GM12878 (cell line): Measurements from ENCODE around the gene NEU3. TPM values are rescaled to one million over a fixed set of nuclear protein-coding genes. Genes with fewer than 3 reads are reported as not detected.

Experiments used
- BHLHE40 ChIP-seq, 2 experiments: fragments of 450-650 bp in 1 of 2; IDR thresholded peaks; 2 replicates each; pipeline ENCODE4 v1.6.1; 2011 to 2017; ENCODE audit warnings: low read depth in 2 of 2, borderline replicate concordance in 1 of 2, improper control_type of control experiment in 1 of 2, low read length in 1 of 2, mild to moderate bottlenecking in 1 of 2
- CHD2 ChIP-seq: IDR thresholded peaks from 2 replicates; pipeline ENCODE4 v1.6.1; 2011; ENCODE audit warnings: low read depth, low read length, improper control_type of control experiment, borderline replicate concordance
- FOS ChIP-seq: IDR thresholded peaks from 3 replicates; pipeline ENCODE4 v1.6.1; 2011; ENCODE audit warnings: borderline replicate concordance; ENCODE audit not compliant: insufficient read length; ENCODE audit errors: extremely low read depth
- FOXM1 ChIP-seq: IDR thresholded peaks from 2 replicates; pipeline ENCODE4 v1.6.1; 2012; ENCODE audit warnings: low read depth, mild to moderate bottlenecking, inconsistent platforms, low read length, moderate library complexity
- KDM1A ChIP-seq: fragments of 200-600 bp; sonication (generic); IDR thresholded peaks from 2 replicates; pipeline ENCODE4 v1.6.1; 2016; ENCODE audit warnings: borderline replicate concordance
- LARP7 ChIP-seq: fragments of 450-650 bp; IDR thresholded peaks from 2 replicates; pipeline ENCODE4 v1.6.1; 2017; ENCODE audit warnings: mild to moderate bottlenecking
- MEF2A ChIP-seq: IDR thresholded peaks from 2 replicates; pipeline ENCODE4 v1.6.1; 2011; ENCODE audit warnings: low read depth, mild to moderate bottlenecking, low read length, moderate library complexity; ENCODE audit not compliant: insufficient read depth
- PAX5 ChIP-seq: IDR thresholded peaks from 2 replicates; pipeline ENCODE4 v1.6.1; 2011; ENCODE audit warnings: low read depth, low read length, borderline replicate concordance
- POLR2AphosphoS2 ChIP-seq: IDR thresholded peaks from 2 replicates; pipeline ENCODE4 v1.6.1; 2011; ENCODE audit warnings: low read depth, mild to moderate bottlenecking, low read length, improper control_type of control experiment, moderate library complexity
- POU2F2 ChIP-seq: IDR thresholded peaks from 3 replicates; pipeline ENCODE4 v1.6.1; 2011; ENCODE audit warnings: low read depth, mild to moderate bottlenecking, low read length, borderline replicate concordance
- RCOR1 ChIP-seq: conservative IDR thresholded peaks from 2 replicates; pipeline ENCODE4 v1.6.1; 2012; ENCODE audit warnings: low read depth, low read length, improper control_type of control experiment
- SRF ChIP-seq, 2 experiments: IDR thresholded peaks; 2 replicates each; pipeline ENCODE4 v1.6.1; 2011; ENCODE audit warnings: low read depth in 2 of 2, low read length in 2 of 2, mild to moderate bottlenecking in 1 of 2, moderate library complexity in 1 of 2
- TARDBP ChIP-seq: IDR thresholded peaks from 2 replicates; pipeline ENCODE4 v1.6.1; 2016; ENCODE audit warnings: borderline replicate concordance
- WRNIP1 ChIP-seq: IDR thresholded peaks from 2 replicates; pipeline ENCODE4 v1.6.1; 2011; ENCODE audit warnings: low read depth, low read length, improper control_type of control experiment, borderline replicate concordance
- ZBTB33 ChIP-seq: fragments of 450-650 bp; IDR thresholded peaks from 2 replicates; pipeline ENCODE4 v1.6.1; 2017; ENCODE audit warnings: mild to moderate bottlenecking
- ZNF384 ChIP-seq: IDR thresholded peaks from 2 replicates; pipeline ENCODE4 v1.6.1; 2012; ENCODE audit warnings: low read depth, mild to moderate bottlenecking, low read length, improper control_type of control experiment, borderline replicate concordance
- ZSCAN29 ChIP-seq: fragments of 450-650 bp; IDR thresholded peaks from 2 replicates; pipeline ENCODE4 v1.6.1; 2017; ENCODE audit warnings: mild to moderate bottlenecking, moderate library complexity
- polyA plus RNA-seq, 11 experiments: library from polyadenylated mRNA; depleted of rRNA in 4 of 11; unstranded in 6 of 11; stranded (reverse) in 5 of 11; fragments of >200 nt; fragmentation: Nextera tagmentation in 4 of 11; fragmentation: Illumina TruSeq in 1 of 11; extraction: Ambion mirVana in 4 of 11; extraction: Trizol in 1 of 11; gene quantifications; 1 replicate in 1 of 11; 2 replicates in 10 of 11; pipeline versions ENCODE4 v1.2.1 to v1.2.3, GENCODE V29; 2011 to 2016; ENCODE audit warnings: inconsistent platforms in 2 of 11, missing spikeins in 2 of 11, low read depth in 1 of 11
- total RNA-seq, 4 experiments: library from RNA; depleted of rRNA in 3 of 4; stranded (reverse); fragments of >200 nt in 3 of 4; fragmentation: Illumina TruSeq in 1 of 4; extraction: Trizol in 1 of 4; gene quantifications; 2 replicates each; pipeline versions ENCODE4 v1.2.1 to v1.2.3, GENCODE V29; 2013 to 2021
- TF ChIP-seq, protein P1 (sequence below): fragments of 450-650 bp; IDR thresholded peaks from 2 replicates; pipeline ENCODE4 v1.6.1; 2016; ENCODE audit warnings: mild to moderate bottlenecking
- TF ChIP-seq, protein P2 (sequence below): IDR thresholded peaks from 2 replicates; pipeline ENCODE4 v1.6.1; 2012; ENCODE audit warnings: low read depth, low read length, improper control_type of control experiment
- TF ChIP-seq, protein P3 (sequence below): fragments of 150-350 bp; IDR thresholded peaks from 2 replicates; pipeline ENCODE4 v1.6.1; 2016; ENCODE audit warnings: low read depth, low read length

Gene NEU3
- total and polyA plus RNA-seq, 10 of the 15 experiments (the other 5 are each of a cell fraction or from before 2014, with no cell fraction given): 2.5 to 20.3 (median 13.4) TPM

- no peak for TF ChIP-seq RCOR1
- TF ChIP-seq POU2F2: peak; percentile 52; the same call in 1 of the 3 replicates
- peak; percentile 57 for TF ChIP-seq POLR2AphosphoS2
- TF ChIP-seq ZSCAN29: no peak
- TF ChIP-seq, protein P1, sequence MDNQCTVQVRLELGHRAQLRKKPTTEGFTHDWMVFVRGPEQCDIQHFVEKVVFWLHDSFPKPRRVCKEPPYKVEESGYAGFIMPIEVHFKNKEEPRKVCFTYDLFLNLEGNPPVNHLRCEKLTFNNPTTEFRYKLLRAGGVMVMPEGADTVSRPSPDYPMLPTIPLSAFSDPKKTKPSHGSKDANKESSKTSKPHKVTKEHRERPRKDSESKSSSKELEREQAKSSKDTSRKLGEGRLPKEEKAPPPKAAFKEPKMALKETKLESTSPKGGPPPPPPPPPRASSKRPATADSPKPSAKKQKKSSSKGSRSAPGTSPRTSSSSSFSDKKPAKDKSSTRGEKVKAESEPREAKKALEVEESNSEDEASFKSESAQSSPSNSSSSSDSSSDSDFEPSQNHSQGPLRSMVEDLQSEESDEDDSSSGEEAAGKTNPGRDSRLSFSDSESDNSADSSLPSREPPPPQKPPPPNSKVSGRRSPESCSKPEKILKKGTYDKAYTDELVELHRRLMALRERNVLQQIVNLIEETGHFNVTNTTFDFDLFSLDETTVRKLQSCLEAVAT: no peak
- no peak for TF ChIP-seq FOXM1
- TF ChIP-seq BHLHE40 (IDR thresholded peaks at IDR 0.05; ENCODE audit: borderline replicate concordance in 1 of 2, low read depth in 2 of 2, low read length in 1 of 2): no peak
- no peak for TF ChIP-seq KDM1A
- no peak for TF ChIP-seq TARDBP
- no peak for TF ChIP-seq MEF2A
- no peak for TF ChIP-seq SRF (IDR thresholded peaks at IDR 0.05; ENCODE audit: low read depth in 2 of 2, low read length in 2 of 2)
- peak; percentile 78; the same call in 1 of the 2 replicates for TF ChIP-seq LARP7
- peak; percentile 40; the same call in 1 of the 2 replicates for TF ChIP-seq PAX5
- TF ChIP-seq, protein P2, sequence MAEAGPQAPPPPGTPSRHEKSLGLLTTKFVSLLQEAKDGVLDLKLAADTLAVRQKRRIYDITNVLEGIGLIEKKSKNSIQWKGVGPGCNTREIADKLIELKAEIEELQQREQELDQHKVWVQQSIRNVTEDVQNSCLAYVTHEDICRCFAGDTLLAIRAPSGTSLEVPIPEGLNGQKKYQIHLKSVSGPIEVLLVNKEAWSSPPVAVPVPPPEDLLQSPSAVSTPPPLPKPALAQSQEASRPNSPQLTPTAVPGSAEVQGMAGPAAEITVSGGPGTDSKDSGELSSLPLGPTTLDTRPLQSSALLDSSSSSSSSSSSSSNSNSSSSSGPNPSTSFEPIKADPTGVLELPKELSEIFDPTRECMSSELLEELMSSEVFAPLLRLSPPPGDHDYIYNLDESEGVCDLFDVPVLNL: no peak
- TF ChIP-seq CHD2: no peak
- no peak for TF ChIP-seq WRNIP1
- no peak for TF ChIP-seq ZNF384
- TF ChIP-seq, protein P3, sequence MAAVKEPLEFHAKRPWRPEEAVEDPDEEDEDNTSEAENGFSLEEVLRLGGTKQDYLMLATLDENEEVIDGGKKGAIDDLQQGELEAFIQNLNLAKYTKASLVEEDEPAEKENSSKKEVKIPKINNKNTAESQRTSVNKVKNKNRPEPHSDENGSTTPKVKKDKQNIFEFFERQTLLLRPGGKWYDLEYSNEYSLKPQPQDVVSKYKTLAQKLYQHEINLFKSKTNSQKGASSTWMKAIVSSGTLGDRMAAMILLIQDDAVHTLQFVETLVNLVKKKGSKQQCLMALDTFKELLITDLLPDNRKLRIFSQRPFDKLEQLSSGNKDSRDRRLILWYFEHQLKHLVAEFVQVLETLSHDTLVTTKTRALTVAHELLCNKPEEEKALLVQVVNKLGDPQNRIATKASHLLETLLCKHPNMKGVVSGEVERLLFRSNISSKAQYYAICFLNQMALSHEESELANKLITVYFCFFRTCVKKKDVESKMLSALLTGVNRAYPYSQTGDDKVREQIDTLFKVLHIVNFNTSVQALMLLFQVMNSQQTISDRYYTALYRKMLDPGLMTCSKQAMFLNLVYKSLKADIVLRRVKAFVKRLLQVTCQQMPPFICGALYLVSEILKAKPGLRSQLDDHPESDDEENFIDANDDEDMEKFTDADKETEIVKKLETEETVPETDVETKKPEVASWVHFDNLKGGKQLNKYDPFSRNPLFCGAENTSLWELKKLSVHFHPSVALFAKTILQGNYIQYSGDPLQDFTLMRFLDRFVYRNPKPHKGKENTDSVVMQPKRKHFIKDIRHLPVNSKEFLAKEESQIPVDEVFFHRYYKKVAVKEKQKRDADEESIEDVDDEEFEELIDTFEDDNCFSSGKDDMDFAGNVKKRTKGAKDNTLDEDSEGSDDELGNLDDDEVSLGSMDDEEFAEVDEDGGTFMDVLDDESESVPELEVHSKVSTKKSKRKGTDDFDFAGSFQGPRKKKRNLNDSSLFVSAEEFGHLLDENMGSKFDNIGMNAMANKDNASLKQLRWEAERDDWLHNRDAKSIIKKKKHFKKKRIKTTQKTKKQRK: no peak
- no peak for TF ChIP-seq FOS
- TF ChIP-seq ZBTB33: no peak
Observed at GRCh38 chr11:74988541-74989259, at the start of gene NEU3 (continued).
